Astrocyte of the spinal cord (primary cell): ENCODE measurements around the gene CYP1A2.

Source experiments
- DNase-seq: peaks from one replicate; pipeline ENCODE4 v3.0.0; 2011; ENCODE audit warnings: low read depth, low spot score
- H3K4me3 ChIP-seq: 2 replicates; pipeline ENCODE4 v1.5.1; 2011; ENCODE audit warnings: low read depth, mild to moderate bottlenecking, low read length, moderate library complexity
- in situ Hi-C: cut with HindIII; loops from 2 replicates; pipeline ENCODE4 v1.10.0; 2017; ENCODE audit warnings: low sequenced_read_pairs
- TF ChIP-seq, protein P1 (sequence below): IDR thresholded peaks from 2 replicates; pipeline ENCODE4 v1.5.1; 2012; ENCODE audit warnings: low read depth, mild to moderate bottlenecking, low read length, inconsistent platforms

CYP1A2 gene

DNA sequence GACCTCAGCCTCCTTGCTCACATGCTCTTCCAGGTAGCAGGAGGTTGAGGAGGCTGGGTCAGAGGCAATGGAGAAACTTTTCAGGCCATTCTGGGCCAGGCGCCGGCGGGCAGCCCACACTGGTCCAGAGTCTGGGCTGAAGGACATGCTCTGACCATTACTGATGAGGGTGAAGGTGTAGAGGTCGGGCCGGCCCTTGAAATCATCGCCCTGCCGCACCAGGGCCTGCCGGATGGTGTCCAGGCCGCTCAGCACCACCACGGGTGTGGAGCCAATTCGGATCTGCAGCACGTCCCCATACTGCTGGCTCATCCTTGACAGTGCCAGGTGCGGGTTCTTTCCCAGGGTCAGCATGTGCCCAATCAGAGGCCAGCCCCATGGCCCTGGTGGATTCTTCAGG, 26.1 kb upstream of the CYP1A2 start:
- no peak overlapping the region for H3K4me3 ChIP-seq
- TF ChIP-seq, protein P1, sequence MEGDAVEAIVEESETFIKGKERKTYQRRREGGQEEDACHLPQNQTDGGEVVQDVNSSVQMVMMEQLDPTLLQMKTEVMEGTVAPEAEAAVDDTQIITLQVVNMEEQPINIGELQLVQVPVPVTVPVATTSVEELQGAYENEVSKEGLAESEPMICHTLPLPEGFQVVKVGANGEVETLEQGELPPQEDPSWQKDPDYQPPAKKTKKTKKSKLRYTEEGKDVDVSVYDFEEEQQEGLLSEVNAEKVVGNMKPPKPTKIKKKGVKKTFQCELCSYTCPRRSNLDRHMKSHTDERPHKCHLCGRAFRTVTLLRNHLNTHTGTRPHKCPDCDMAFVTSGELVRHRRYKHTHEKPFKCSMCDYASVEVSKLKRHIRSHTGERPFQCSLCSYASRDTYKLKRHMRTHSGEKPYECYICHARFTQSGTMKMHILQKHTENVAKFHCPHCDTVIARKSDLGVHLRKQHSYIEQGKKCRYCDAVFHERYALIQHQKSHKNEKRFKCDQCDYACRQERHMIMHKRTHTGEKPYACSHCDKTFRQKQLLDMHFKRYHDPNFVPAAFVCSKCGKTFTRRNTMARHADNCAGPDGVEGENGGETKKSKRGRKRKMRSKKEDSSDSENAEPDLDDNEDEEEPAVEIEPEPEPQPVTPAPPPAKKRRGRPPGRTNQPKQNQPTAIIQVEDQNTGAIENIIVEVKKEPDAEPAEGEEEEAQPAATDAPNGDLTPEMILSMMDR = no peak
- in situ Hi-C loops = no loop called here
- no peak for DNase-seq

DNA sequence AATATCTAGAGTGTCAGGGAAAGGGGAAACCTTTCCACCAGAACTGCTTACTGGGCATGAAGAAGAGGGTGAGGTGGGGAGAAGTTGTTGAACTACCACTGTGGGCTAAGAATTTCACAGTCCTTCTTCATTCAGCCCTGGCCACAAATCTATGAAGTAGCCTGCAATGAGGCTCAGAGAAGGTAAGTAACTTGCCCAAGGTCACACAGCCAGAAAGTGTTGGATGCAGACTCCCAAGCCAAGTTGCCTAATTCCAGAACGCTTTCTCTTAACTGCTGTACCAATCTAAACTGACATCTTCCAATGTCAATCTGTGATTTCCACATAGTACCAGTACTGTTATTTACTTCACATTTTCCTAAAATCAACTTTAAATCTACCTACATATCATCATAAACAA, 25.5 kb upstream of the CYP1A2 start:
- in situ Hi-C loops = no loop called here
- no peak for DNase-seq
- H3K4me3 ChIP-seq = no peak overlapping the region
- TF ChIP-seq, protein P1 = no peak

DNA sequence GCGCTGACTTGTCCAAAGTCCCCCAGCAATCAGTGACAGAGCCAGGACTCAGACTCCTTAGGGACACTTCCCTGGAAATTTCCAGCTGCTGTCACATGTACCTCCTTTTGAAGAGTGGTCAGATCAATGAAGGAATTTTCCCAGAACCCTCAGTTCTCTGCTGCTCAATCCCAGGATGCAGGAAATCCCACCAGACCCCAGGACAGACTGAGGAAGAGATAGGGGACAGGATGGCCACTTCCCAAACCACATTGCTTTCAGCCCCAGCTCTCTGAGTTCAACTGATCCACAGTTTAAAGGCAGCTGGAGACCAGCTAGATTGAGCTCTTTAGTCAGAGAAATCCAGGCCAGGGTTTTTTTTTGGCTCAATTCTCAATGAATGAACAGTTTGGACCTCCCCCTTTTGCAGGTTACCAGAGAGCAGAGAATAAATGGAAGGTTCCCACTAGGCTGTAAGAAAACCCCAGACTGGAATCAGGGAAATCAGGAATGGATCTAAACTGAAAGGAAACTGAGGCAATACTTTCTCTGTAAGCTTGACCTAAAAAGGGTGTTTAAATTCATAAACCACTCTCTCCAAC, 24.8 kb upstream of the CYP1A2 start:
- in situ Hi-C loops = no loop called here
- TF ChIP-seq, protein P1 = no peak
- peak; percentile 54 for DNase-seq
- H3K4me3 ChIP-seq = no peak overlapping the region

- no peak for DNase-seq
- H3K4me3 ChIP-seq = no peak overlapping the region
- TF ChIP-seq, protein P1 = no peak
- in situ Hi-C loops = no loop called here
Measured at GRCh38 chr15:74724570-74725224, 23.9 kb upstream of the CYP1A2 start.

GRCh38 chr15:74725225-74725774, 23.3 kb upstream of the CYP1A2 start, which contains the start of gene CYP1A1:
CYP1A1 (minus strand) TSS chr15:74725528; CDS start chr15:74723097, 2,431 bp downstream.
- no peak for DNase-seq

DNA sequence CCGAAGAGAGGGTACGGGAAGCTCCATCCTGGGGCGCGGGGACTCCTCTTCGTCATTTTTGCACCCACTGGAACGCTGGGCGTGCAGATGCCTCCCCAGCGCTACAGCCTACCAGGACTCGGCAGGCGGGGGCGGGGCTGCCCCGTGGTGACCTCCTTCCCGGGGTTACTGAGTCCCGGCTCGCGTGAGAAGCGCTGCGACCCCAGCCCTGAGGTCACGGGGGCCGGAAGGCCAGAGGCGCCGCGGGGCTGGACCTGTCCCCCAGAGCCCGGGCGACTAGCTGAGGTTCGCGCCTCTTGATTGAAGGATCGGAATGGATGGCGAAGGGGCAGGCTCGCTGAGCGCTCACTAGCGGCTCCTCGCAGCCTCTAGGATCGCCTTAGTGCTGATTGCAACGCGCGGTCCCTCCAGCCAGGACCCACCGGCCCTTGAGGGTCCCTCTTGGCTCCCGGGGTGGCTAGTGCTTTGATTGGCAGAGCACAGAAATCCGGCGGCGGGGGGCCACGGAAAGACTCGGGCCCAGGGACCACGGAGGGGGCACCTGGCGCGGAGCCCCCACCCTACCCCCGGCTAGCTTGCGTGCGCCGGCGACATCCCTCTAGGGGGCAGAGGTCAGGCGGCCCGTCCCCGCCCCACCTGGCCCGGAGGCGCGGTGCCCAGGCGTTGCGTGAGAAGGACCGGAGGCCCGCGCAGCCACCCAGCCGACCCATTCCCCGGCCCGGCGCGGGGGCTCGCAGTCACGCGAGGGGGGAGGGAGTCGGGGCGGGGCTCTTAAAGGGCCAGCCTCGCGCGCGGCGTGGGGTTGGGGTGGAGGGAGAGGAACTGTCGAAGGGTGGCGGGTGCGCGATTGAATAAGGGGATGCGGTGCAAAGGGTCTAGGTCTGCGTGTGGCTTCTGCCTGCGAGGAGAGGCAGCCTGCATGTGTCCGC, 22.5 kb upstream of the CYP1A2 start:
- in situ Hi-C loops = no loop called here
- TF ChIP-seq, protein P1 = no peak
- DNase-seq = no peak
- H3K4me3 ChIP-seq = peak overlapping the region; percentile 34

More at GRCh38 chr15:74725225-74725774, 23.3 kb upstream of the CYP1A2 start, which contains the start of gene CYP1A1:
- TF ChIP-seq, protein P1 = no peak
- peak within 1 kb of the TSS; percentile 34 for H3K4me3 ChIP-seq
- in situ Hi-C loops = no loop called here
